Esophagus muscularis mucosa (tissue), 4 donors: ENCODE measurements around the gene FAM181A. TPM values are rescaled to one million over a fixed set of nuclear protein-coding genes. Genes with fewer than 3 reads are reported as not detected.

Experiments used
- DNase-seq: peaks from one replicate; pipeline ENCODE4 v3.0.0-alpha.2; 2017; ENCODE audit errors: extremely low spot score
- H3K27ac ChIP-seq, 4 donors: fragments of 200-600 bp; sonication (generic); replicated peaks in 1 of 4; 1 replicate in 3 of 4; 2 replicates in 1 of 4; pipeline ENCODE4 v1.5.1; 2016 to 2019; ENCODE audit warnings: mild to moderate bottlenecking in 1 of 4
- H3K27me3 ChIP-seq, 4 donors: fragments of 200-600 bp; sonication (generic); one replicate each; pipeline versions ENCODE4 v1.5.1 to v1.6.0; 2016 to 2019
- H3K36me3 ChIP-seq, 4 donors: fragments of 200-600 bp; sonication (generic); one replicate each; pipeline ENCODE4 v1.5.1; 2016 to 2019
- H3K4me1 ChIP-seq, 4 donors: fragments of 200-600 bp; sonication (generic); one replicate each; pipeline ENCODE4 v1.5.1; 2016 to 2019
- H3K4me3 ChIP-seq, 4 donors: fragments of 200-600 bp; sonication (generic); 1 replicate in 2 of 4; 2 replicates in 2 of 4; pipeline ENCODE4 v1.5.1; 2016 to 2019; ENCODE audit warnings: mild to moderate bottlenecking in 4 of 4, moderate library complexity in 1 of 4
- H3K9me3 ChIP-seq, 4 donors: fragments of 200-600 bp; sonication (generic); 1 replicate in 3 of 4; 2 replicates in 1 of 4; pipeline ENCODE4 v1.5.1; 2016 to 2019
- EP300 ChIP-seq: sonication (generic); formaldehyde crosslinking; IDR thresholded peaks from one replicate; pipeline ENCODE4 v1.6.1; 2017; ENCODE audit warnings: antibody characterized with exemption
- POLR2A ChIP-seq: fragments of 450-650 bp; IDR thresholded peaks from one replicate; pipeline ENCODE4 v1.6.1; 2017; ENCODE audit warnings: antibody characterized with exemption, moderate library complexity, mild to moderate bottlenecking, low read depth
- POLR2AphosphoS5 ChIP-seq, 2 donors: sonication (generic); formaldehyde crosslinking; IDR thresholded peaks; one replicate each; pipeline ENCODE4 v1.6.1; 2017; ENCODE audit warnings: antibody characterized with exemption in 2 of 2
- WGBS: methylation state at CpG from one replicate; pipeline ENCODE4 v1.1.5; 2018; 5-methylcytosine and 5-hydroxymethylcytosine counted together
- intact Hi-C: fragments of 100-400 bp; cut with DNase I; formaldehyde crosslinking; loops from one replicate; pipeline ENCODE4 v1.15.1; 2023
- total RNA-seq, 4 donors: library from RNA; depleted of rRNA; stranded (reverse); fragments of >200 nt; gene quantifications; one replicate each; pipeline versions ENCODE4 v1.1.0 to v1.2.1, GENCODE V29; 2016
- TF ChIP-seq, protein P1 (sequence below), 3 experiments: fragments of 200-600 bp in 2 of 3; fragments of 450-650 bp in 1 of 3; sonication (generic) in 2 of 3; IDR thresholded peaks; one replicate each; pipeline ENCODE4 v1.5.1; 2017 to 2019; ENCODE audit warnings: antibody characterized with exemption in 3 of 3, mild to moderate bottlenecking in 2 of 3, moderate library complexity in 1 of 3

The FAM181A gene
- total RNA-seq, 4 donors from 2014 or later: not detected

GRCh38 chr14:93960774-93961438 lies 33.8 kb downstream of the FAM181A start:
- TF ChIP-seq EP300: no peak
- no peak for DNase-seq
- no peaks in the 10 kb centered on the region for H3K9me3 ChIP-seq
- H3K36me3 ChIP-seq: peaks cover 0 to 39% (median 12%) of the 10 kb centered on the region in 4 donors
- WGBS: 79% methylated on average over 3 of the region's 3 CpGs
- peaks cover 66 to 89% (median 84%) of the 10 kb centered on the region in 4 donors for H3K4me1 ChIP-seq
- peak overlapping the region; percentile 78 to 94 (median 90) for H3K27ac ChIP-seq
- intact Hi-C loops: no loop called here
- no peaks in the 10 kb centered on the region for H3K27me3 ChIP-seq
- H3K4me3 ChIP-seq: no peak overlapping the region

- Histone ChIP-seq H3K4me1 (peaks cover 63 to 89% (median 82%) of the 10 kb centered on the region in 4 donors), H3K27me3 (no peaks in the 10 kb centered on the region), H3K36me3 (peaks cover 0 to 39% (median 8%) of the 10 kb centered on the region in 4 donors), H3K9me3 (no peaks in the 10 kb centered on the region), H3K27ac (peak overlapping the region; percentile 40 to 94 (median 90)), H3K4me3 (no peak overlapping the region)
- 89% methylated on average over 8 of the region's 8 CpGs for WGBS
- intact Hi-C loops: no loop called here
- TF ChIP-seq POLR2A: no peak
- DNase-seq: no peak
Observed at GRCh38 chr14:93961620-93962019, 34.5 kb downstream of the FAM181A start.

DNA sequence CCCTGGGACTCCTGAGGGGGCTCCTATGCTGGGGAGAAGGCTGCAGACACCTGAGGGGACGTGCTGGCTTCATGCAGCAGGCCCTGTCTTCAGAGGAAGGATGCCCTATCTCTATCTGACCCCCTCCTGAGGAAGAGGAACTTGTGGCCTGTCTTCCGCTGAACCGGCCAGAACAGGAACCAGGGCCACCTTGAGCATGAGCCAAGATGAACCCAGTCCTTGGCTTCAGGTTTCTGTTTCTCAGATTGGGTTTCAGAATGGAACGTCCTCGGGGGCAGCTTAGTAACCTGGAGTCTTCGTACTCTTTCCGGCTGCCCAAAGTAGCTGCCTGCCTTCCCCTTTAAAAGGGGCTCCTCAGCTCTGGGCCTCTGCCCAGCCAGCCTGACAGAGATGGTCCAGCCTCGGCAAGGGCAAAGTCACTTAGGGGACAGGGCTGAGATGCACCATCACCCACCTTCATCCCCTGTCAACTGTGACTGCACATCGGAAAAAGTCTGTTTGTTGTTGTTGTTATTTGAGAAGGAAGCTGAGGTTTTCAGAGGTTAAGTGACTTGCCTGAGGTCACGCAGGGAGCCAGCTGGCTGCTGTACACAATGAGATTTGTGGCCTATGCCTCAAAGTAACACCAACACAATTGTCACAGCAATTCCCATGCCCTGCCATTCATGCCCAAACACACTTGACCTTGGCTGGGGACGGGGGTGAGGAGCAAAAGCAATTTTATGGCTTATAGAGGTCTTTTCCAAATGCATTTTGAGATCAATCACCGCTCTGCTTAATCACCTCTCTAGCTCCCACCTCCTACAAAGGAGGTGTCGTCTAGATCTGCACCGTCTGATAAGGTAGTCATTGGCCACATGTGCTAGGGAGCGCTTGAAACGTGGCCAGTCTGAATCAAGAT lies 35.8 kb downstream of the FAM181A start:
- Histone ChIP-seq H3K4me3 (no peak overlapping the region), H3K27me3 (no peaks in the 10 kb centered on the region), H3K9me3 (no peaks in the 10 kb centered on the region), H3K27ac (peak overlapping the region; percentile 89 to 95 (median 93)), H3K4me1 (peaks cover 49 to 89% (median 81%) of the 10 kb centered on the region in 4 donors), H3K36me3 (peaks cover 0 to 39% (median 8%) of the 10 kb centered on the region in 4 donors)
- intact Hi-C loops: no loop called here
- 41% methylated on average over 13 of the region's 16 CpGs for WGBS
- TF ChIP-seq POLR2A (no peak), EP300 (no peak), POLR2AphosphoS5 (IDR thresholded peaks at IDR 0.05) (peak in 1 of 2 donors; percentile 36)
- TF ChIP-seq, protein P1, sequence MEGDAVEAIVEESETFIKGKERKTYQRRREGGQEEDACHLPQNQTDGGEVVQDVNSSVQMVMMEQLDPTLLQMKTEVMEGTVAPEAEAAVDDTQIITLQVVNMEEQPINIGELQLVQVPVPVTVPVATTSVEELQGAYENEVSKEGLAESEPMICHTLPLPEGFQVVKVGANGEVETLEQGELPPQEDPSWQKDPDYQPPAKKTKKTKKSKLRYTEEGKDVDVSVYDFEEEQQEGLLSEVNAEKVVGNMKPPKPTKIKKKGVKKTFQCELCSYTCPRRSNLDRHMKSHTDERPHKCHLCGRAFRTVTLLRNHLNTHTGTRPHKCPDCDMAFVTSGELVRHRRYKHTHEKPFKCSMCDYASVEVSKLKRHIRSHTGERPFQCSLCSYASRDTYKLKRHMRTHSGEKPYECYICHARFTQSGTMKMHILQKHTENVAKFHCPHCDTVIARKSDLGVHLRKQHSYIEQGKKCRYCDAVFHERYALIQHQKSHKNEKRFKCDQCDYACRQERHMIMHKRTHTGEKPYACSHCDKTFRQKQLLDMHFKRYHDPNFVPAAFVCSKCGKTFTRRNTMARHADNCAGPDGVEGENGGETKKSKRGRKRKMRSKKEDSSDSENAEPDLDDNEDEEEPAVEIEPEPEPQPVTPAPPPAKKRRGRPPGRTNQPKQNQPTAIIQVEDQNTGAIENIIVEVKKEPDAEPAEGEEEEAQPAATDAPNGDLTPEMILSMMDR (IDR thresholded peaks at IDR 0.05): no peak
- no peak for DNase-seq

- peak overlapping the region; percentile 89 to 95 (median 93) for H3K27ac ChIP-seq
- DNase-seq: no peak
- H3K4me1 ChIP-seq: peaks cover 43 to 89% (median 81%) of the 10 kb centered on the region in 4 donors
- H3K36me3 ChIP-seq: peaks cover 0 to 39% (median 8%) of the 10 kb centered on the region in 4 donors
- no peak overlapping the region for H3K4me3 ChIP-seq
- intact Hi-C loops: no loop called here
- TF ChIP-seq POLR2A (no peak), POLR2AphosphoS5 (IDR thresholded peaks at IDR 0.05) (no peak), EP300 (no peak)
- TF ChIP-seq, protein P1 (IDR thresholded peaks at IDR 0.05): no peak
- WGBS: 56% methylated on average over 4 of the region's 4 CpGs
- H3K27me3 ChIP-seq: no peaks in the 10 kb centered on the region
- no peaks in the 10 kb centered on the region for H3K9me3 ChIP-seq
Observed at GRCh38 chr14:93963692-93964091, 36.5 kb downstream of the FAM181A start.

- DNase-seq: no peak
- Histone ChIP-seq H3K27me3 (no peaks in the 10 kb centered on the region), H3K4me3 (no peak overlapping the region), H3K36me3 (peaks cover 0 to 39% (median 6%) of the 10 kb centered on the region in 4 donors), H3K9me3 (no peaks in the 10 kb centered on the region), H3K27ac (peak overlapping the region; percentile 89 to 95 (median 93)), H3K4me1 (peaks cover 42 to 89% (median 81%) of the 10 kb centered on the region in 4 donors)
- WGBS: 78% methylated on average over 10 of the region's 10 CpGs
- TF ChIP-seq, protein P1 (IDR thresholded peaks at IDR 0.05): no peak
- TF ChIP-seq POLR2AphosphoS5 (IDR thresholded peaks at IDR 0.05): no peak
- TF ChIP-seq EP300: no peak
- no peak for TF ChIP-seq POLR2A
- intact Hi-C loops: no loop called here
Observed at GRCh38 chr14:93964281-93964680, 37.1 kb downstream of the FAM181A start.
